ENCODE results near the gene RASGRP4.
"Not testable (repeated sequence)": the region's sequence is repeated elsewhere in the genome, so short reads cannot be mapped to it uniquely, and the experiment has no call there.

Gene RASGRP4

GRCh38 chr19:38444026-38444425 lies 18.0 kb upstream of the RASGRP4 start:
- DNase-seq = no peak

DNA sequence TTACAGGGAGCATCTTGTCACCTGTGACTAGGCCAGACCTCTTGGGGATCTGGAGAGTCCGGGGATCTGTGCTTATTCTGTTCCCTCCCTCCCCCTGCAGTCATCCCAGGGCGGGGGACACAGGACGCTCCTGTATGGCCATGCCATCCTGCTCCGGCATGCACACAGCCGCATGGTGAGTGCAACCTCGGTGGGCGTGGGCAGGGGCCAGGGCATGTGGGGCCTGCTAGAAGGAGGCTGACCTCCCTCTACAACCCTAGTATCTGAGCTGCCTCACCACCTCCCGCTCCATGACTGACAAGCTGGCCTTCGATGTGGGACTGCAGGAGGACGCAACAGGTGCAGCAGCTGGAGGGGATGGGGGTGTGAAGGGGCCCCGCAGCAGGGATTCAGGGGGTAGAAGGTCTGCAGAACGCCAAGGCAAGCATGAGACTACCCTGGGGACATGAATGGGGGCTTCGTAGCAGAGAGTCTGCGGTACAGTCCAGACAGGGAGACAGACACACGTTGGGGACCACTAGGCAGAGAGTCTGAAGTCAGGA lies 17.5 kb upstream of the RASGRP4 start:
- no peak for DNase-seq

- DNase-seq = no peak
These were observed 16.7 kb upstream of the RASGRP4 start for GRCh38 chr19:38442736-38443135.

DNA sequence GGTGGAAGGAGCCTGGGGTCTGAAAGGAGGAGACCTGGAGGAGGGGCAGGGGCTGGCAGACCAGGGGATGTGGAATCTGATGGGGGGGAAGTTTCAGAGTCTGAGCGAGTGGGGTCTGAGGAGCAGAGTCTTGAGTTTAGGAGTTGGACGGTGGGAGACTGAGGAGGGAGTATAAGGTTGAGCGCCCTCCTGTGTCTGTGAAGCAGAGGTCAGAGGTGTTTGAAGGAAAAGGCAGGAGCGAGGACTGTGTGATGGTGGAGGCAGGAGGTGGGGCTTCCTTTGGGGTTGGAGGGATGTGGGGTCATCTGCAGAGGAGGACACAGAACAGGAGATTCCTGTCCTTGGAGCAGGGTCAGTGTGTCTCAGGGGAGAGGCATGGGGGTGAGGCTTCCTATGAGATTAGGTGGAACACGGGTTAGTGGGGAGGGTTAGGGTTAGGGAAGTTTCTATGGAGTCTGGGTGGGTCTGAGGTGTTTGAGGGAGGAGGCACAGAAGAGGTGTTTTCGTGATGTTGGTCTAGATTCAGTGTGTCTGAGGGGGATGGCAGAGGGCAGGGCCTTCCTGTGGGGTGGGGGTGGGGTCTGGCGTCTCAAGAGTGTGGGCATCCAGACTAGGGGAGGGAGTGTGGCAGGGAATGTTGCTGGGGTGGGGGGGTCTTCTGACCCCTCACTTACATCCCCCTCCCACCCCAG lies 15.8 kb upstream of the RASGRP4 start:
- DNase-seq = no peak

DNA sequence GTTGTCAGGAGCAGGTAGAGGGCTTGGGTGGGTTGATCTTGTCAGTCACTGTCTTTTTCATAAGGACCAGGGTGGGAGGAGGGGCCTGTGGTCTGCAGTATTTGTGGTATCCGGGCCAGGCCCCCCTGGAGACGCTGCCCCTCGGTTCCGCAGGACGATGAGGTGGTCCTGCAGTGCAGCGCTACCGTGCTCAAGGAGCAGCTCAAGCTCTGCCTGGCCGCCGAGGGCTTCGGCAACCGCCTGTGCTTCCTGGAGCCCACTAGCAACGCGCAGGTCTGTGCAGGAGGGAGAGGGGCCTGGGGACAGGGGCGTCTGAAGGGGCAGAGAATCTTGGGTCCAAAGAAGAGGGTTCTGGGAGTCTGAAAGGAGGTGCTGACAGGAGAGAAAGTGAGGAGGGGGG lies 14.6 kb upstream of the RASGRP4 start:
- no peak for DNase-seq

GRCh38 chr19:38437917-38438316 lies 11.9 kb upstream of the RASGRP4 start:
- DNase-seq = no peak

GRCh38 chr19:38437295-38437694 lies 11.3 kb upstream of the RASGRP4 start:
- no peak for DNase-seq

DNA sequence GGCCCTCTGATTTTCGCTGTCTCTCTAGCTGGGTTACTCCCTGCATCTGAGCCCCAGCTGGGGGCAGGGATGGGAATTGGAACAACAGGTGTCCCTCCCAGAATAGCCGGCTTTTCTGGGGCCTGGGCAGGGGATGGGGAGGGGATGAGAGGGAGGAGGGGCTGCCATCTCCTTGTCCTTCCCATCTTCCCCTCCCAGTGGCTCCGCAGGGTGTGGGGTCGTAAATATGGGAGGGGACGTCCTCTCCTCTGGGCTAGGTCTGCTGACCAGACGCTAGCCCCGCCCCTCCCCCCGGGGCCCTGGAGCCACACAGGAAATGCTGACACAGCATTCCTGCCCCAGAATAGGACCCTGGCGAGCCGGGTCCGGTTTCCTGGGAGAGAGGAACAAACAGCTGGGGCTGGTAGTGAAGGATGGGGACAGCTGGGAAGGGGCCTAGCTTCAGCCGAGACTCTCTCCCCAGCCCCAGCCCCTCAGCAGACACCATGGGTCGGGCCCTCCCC lies 8.6 kb upstream of the RASGRP4 start:
- DNase-seq = no peak

GRCh38 chr19:38433268-38433733 lies 7.3 kb upstream of the RASGRP4 start, which contains the start of gene RYR1:
Gene RYR1, plus strand, starts transcription at chr19:38433691. Its CDS starts 139 bp downstream, at chr19:38433830.
- DNase-seq = no peak

DNA sequence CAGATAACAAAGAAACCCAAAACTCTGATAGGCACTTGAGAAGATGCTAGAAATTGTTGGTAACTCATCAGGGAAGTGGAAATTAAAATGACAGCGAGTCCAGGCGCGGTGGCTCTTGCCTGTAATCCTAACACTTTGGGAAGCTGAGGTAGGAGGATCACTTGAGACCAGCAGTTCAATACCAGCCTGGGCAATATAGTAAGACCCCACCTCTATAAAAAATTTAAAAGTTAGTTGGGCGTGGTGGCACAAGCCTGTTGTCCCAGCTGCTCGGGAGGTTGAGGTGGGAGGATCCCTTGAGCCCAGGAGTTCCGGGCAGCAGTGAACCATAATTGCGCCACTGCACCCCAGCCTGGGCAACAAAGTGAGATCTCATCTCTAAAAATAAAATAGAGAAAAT lies 4.9 kb upstream of the RASGRP4 start:
- DNase-seq = no peak

DNA sequence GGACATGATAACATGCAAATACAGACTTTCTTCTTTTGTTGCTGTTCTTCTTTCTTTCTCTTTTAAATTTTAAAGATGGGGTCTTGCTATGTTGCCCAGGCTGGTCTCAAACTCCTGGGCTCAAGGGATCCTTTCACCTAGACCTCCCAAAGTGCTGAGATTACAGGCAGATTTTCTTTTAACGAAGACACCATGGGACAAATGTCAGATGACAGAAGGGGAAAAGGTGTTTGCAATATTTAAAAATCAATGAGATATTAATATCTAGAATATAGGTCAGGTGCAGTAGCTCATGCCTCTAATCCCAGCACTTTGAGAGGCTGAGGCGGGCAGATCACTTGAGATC lies 3.8 kb upstream of the RASGRP4 start:
- no peak for DNase-seq

DNA sequence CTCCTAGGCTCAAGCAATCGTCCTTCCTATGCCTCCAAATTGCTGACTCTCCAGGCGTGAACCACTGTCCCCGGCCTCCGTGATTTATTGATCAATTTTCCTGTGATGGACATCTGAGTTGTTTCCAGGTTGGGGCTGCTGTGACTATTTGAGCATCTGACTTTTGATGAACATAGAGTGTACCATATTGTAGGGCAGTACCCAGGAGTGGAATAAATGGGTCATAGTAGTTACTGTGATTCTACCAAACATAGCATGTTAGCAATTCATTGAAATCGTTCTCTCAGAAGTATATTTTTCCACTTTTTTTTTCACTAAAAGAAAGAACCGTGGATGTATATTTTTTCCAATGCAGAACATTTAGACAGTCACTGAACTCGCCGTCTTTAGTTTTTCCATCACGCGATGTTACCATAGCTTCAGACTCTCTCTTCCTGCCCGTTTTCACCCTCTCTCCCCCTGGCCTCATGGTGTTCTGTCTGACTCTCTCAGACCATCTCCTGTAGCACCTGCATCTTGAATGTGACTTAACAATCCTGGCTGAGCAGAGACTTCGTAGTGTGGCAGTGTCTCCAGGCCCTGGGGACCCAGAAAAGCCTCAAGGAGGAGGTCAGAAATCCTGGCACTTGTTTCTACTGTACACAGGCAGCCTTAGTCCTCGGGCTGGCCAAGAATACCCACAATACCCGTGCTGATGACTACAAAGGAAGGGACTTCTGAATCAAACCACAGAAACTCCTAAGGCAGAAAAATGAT lies 3.2 kb upstream of the RASGRP4 start:
- no peak for DNase-seq

DNA sequence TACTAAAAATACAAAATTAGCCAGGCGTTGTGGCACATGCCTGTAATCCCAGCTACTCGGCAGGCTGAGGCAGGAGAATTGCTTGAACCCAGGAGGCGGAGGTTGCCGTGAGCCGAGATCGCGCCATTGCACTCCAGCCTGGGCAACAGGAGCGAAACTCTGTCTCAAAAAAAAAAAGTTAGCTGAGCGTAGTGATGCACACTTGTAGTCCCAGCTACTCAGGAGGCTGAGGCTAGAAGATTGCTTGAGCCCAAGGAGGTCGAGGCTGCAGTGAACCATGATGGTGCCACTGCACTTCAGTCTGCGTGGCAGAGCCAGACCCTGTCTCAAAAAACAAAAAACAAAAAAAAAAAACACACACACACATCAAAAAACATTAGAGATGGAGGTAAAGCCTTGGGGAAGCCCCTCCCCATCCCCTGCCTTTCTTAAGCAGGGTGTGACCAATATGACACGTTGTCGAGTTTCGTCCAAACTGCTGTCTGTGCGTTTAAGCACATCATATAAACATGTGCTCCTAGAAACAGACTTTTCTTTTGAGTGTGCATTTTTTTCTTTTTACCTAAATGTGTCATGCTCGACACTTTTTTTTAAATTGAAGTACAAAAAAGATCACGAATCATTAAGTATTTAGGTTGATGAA lies 1.1 kb upstream of the RASGRP4 start:
- not testable (repeated sequence) for DNase-seq

DNA sequence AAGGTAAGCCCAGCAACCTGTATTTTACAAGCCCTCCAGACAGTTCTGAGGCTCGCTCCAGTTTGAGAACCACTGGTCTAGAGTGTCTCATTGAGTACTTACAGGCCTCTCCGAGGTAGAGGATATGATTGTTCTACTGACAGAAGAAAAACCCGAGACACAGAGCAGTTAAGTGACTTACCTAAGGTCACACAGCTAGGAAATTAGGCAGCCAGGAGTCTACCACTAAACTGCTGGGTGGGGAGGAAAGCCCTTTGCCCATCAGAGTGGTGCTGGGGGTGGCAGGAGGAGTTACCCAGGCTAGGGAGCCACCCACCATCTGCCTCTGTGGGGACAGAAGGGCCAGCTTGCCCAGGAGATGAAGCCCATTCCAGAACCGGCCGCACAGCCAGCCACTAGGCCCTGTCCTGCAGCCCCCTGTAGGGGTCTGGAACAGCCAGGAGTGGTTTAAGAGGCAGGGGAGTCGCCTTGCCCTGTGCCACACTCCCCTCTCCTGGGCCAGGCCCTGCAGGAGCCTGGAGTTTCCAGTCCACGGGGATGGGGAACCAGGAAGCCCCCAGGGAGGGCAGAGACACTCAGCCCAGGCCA lies 703 bp downstream of the RASGRP4 start:
- no peak for DNase-seq

GRCh38 chr19:38424272-38424671 lies 1.7 kb downstream of the RASGRP4 start:
- no peak for DNase-seq

- DNase-seq = no peak
These were observed 3.6 kb downstream of the RASGRP4 start for GRCh38 chr19:38422438-38422837.

GRCh38 chr19:38421856-38422255 lies 4.2 kb downstream of the RASGRP4 start:
- no peak for DNase-seq

DNA sequence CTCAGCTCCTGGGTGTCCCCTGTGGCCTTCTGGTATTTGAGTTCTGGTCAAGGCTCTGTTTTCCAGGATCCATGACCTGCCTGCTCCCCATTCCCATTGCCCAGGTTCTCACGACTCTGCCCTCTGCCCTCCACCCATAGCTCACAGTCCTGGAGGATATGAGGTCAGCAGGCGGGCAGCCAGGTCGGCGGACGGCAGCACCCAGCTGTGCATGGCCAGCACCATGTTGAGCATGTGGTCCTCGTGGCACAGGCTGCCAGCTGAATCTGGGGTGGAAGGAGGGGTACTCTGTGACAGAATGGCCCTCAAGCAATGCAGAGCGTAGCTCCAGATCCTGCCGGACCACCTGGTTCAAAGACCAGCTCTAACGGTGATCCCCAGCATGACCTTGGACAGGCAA lies 5.1 kb downstream of the RASGRP4 start:
- DNase-seq = no peak

DNA sequence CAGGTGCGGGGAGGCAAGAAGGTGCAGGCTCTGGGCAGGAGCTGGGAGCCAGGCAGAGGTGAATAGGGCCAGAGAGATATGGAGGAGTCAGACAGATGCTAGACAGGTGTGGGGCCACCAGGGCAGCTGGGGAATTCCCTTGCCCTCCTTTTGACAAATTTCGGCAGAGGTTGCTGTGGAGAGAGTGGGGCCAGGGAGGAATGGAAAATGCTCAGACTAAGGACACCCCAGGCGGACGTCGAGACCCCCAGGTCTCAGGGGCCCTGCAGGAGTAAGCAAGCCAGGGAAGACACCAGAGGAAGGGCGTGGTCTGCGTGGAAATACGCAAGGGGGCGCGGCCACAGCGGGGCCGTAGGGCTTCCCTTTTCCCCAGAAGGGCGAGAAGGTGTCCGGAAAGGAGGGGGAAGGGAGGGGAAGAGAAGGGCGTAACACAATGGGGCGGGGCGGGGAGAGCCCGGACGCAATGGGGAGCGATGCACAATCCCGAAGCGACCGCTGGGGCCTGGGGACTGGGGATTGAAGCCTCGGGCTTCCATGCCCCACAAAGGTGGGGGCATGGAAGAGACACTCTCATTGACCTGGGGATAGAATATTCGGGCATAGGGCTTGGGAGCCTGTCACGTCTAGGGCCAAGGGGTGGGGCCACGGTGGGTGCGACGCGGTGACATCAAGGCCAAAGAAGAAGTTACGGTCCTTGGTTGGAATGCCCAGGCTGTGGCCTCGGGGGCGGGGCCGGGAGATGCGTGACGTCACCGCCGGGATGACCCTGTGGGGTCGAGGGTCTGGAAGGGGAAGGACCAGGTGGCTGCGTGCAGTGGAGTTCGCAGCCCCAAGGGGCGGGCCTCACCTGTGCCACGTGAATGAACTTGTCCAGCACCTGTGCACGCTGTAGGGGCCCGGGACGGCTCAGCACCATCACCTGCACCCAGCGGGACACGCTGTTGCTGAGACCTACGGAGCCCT lies 8.2 kb downstream of the RASGRP4 start:
- no peak for DNase-seq

DNA sequence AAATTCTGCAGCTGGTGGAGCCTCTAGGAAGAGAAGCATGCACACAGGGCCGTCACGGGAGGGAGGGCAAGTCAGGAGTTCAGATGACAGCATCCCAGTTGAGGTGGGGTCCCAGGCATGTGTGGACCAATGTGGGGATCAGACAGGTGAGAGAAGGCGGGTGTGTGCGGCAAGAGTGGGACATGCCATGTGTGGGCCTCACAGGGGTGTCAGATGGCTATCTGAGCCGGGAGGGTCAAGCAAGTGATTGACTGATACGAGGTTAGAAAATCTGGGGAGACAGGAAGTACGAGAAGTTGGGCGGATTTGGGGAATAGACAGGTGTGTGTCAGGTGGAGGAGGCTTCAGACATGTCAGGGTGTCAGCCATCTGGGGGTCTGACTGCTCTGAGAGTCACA lies 8.9 kb downstream of the RASGRP4 start:
- DNase-seq = no peak

DNA sequence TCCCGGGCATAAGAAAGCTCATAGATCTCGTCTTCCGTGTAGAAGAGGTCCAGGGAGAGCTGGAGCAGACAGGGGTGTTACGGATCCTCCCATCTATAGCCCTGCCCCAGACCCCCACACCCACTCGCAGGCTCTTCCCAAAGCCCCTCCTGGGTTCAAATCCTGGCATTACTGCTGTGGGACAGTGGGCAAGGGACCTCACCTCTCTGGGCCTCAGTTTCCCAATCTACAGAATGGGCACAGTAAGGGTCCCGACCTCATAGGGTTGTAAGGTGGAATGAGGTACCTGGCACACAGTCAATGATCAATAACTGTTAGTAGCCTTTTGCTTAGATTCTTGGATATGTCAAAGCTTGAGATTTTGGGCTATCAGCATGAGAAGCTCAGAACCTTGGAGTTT lies 12.6 kb downstream of the RASGRP4 start:
- no peak for DNase-seq

DNA sequence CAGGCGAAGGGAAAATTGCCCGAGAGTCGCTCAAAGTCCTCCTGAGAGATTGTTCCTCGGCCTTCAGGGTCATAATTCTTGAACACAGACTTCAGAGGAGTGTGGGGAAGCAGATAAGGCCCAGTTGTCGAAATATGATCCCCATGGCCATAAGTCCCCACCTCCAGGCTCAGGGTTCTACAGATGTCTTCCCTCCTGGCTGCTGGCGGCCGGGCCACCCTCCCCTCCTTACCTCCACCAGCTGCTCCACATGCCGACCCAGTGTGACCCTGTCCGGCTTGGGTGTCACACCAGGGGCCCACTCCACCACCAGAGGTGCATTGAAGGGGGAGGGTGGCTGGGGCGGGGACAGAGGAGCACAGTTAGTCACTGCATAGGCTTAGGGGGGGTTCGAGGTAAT lies 13.1 kb downstream of the RASGRP4 start:
- no peak for DNase-seq
